Purkinje cell (primary cell): ENCODE measurements around the gene KCNK5. TPM values are rescaled to one million over a fixed set of nuclear protein-coding genes. Genes with fewer than 3 reads are reported as not detected.

Experiments
- polyA plus RNA-seq: library from polyadenylated mRNA; unstranded; fragments of >200 nt; fragmentation: Nextera tagmentation; gene quantifications from 2 replicates; pipeline ENCODE4 v1.2.1, GENCODE V29; 2014

KCNK5 gene, protein sequence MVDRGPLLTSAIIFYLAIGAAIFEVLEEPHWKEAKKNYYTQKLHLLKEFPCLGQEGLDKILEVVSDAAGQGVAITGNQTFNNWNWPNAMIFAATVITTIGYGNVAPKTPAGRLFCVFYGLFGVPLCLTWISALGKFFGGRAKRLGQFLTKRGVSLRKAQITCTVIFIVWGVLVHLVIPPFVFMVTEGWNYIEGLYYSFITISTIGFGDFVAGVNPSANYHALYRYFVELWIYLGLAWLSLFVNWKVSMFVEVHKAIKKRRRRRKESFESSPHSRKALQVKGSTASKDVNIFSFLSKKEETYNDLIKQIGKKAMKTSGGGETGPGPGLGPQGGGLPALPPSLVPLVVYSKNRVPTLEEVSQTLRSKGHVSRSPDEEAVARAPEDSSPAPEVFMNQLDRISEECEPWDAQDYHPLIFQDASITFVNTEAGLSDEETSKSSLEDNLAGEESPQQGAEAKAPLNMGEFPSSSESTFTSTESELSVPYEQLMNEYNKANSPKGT
- polyA plus RNA-seq, result not detected in 2 replicates

DNA sequence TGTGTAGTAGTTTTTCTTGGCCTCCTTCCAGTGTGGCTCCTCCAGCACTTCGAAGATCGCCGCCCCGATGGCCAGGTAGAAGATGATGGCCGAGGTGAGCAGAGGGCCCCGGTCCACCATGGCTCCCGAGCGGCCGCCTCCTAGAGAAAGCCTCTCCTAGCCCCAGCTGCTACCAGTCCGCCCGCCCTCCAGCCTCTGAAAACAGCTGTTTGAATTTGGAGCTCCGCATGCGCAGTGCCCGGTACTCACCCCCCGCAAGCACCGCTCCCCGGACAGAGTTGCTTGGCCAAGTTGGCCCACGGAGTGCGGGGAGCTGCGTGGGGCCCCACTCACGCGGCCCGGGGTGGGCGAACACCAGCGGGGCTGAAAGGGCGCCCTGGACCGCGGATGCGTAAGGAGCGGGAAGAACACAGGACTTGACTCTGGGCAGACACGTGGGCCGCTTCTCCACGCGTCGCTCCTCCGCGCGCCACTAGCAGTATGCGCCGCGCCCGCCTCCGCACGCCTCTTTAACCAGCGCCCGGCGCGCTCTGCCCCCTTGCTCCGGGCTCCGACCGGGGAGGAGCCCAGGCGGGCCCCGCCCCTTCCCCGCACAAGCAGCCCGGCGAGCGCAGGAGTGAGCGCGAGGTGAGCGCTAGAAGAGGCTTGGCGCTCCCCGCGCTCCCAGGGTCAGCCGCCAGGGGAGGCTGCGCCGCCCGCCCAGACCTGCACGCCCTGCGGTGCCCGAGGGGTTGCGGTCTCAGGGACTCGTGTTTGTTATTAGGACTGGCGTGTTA, at the start of gene KCNK5:
Gene KCNK5, minus strand, starts transcription at position 484 of the 776 bp plus-strand sequence. Its CDS starts 364 bp downstream, at position 120.

Other genes starting within 250 kb of the KCNK5 start
- not detected in 2 replicates for gene GLP1R, start 180.7 kb downstream of the KCNK5 start, polyA plus RNA-seq
- 6.7 and 10.4 TPM in 2 replicates for gene SAYSD1, start 114.3 kb downstream of the KCNK5 start, polyA plus RNA-seq
- gene KCNK17, start 84.9 kb upstream of the KCNK5 start, polyA plus RNA-seq, result not detected in 2 replicates
- not detected in 2 replicates for gene KCNK16, start 93.2 kb upstream of the KCNK5 start, polyA plus RNA-seq